SK-N-SH (cell line): ENCODE results near the gene PRRC2A.

Experiments
- CTCF ChIP-seq: fragments of 200-600 bp; sonication (generic); IDR thresholded peaks from 2 replicates; pipeline ENCODE4 v1.6.1; 2017; ENCODE audit warnings: antibody characterized with exemption, mild to moderate bottlenecking, moderate library complexity
- ELF1 ChIP-seq: IDR thresholded peaks from 2 replicates; pipeline ENCODE4 v1.4.0; 2012
- EP300 ChIP-seq, 2 experiments: IDR thresholded peaks; 2 replicates each; pipeline versions ENCODE4 v1.4.0 to v1.6.1; 2012; ENCODE audit warnings: borderline replicate concordance in 1 of 2, low read depth in 1 of 2, low read length in 1 of 2
- EZH2phosphoT487 ChIP-seq: fragments of 200-600 bp; sonication (generic); IDR thresholded peaks from 2 replicates; pipeline ENCODE4 v1.6.1; 2017; ENCODE audit warnings: low read depth, mixed run types, mild to moderate bottlenecking, antibody characterized with exemption, moderate library complexity, borderline replicate concordance
- RFX5 ChIP-seq: IDR thresholded peaks from 2 replicates; pipeline ENCODE4 v1.6.1; 2012; ENCODE audit warnings: mild to moderate bottlenecking, improper control_type of control experiment, low read length
- TAF1 ChIP-seq: IDR thresholded peaks from 2 replicates; pipeline ENCODE4 v1.6.1; 2012; ENCODE audit warnings: low read depth, mild to moderate bottlenecking, low read length, moderate library complexity, borderline replicate concordance
- USF1 ChIP-seq: IDR thresholded peaks from 2 replicates; pipeline ENCODE4 v1.4.0; 2012; ENCODE audit warnings: low read depth, borderline replicate concordance
- YY1 ChIP-seq: IDR thresholded peaks from 2 replicates; pipeline ENCODE4 v1.4.0; 2012; ENCODE audit warnings: low read depth, mild to moderate bottlenecking

GRCh38 chr6:31634969-31635575 is 14.6 kb downstream of the PRRC2A start:
- TF ChIP-seq CTCF (no peak), YY1 (no peak), RFX5 (no peak), TAF1 (no peak), EZH2phosphoT487 (no peak), USF1 (no peak), EP300 (IDR thresholded peaks at IDR 0.05; ENCODE audit: borderline replicate concordance in 1 of 2, low read depth in 1 of 2, low read length in 1 of 2) (no peak), ELF1 (no peak)
